Measurements from ENCODE around the gene PDAP1. TPM values are rescaled to one million over a fixed set of nuclear protein-coding genes. Genes with fewer than 3 reads are reported as not detected.

PDAP1 gene
- total and polyA plus RNA-seq, 2 of the 4 experiments (the other 2 are of a cell fraction), result 40.3 to 193 TPM

GRCh38 chr7:99375070-99375807, 33.2 kb downstream of the PDAP1 start:
- peak overlapping the region; percentile 67 for H3K27ac ChIP-seq (ENCODE audit: insufficient read depth, low read length)
- 0 out of 2 replicates have a peak overlapping the region, but pooled peaks have one; percentile 80 for H3K23ac ChIP-seq (ENCODE audit: low read depth, low read length)
- peak overlapping the region; percentile 62 for H4K91ac ChIP-seq (ENCODE audit: insufficient read depth, low read depth, low read length)
- in situ Hi-C loops (cut with MboI; ENCODE audit: low sequenced_read_pairs), result no loop called here
- H3K27me3 ChIP-seq (ENCODE audit: control insufficient read depth, insufficient read depth, low read length), result no peaks in the 10 kb centered on the region
- peak; percentile 81 for TF ChIP-seq MAZ (IDR thresholded peaks at IDR 0.05; ENCODE audit: borderline replicate concordance, low read depth, low read length)
- no peak for TF ChIP-seq FOS (IDR thresholded peaks at IDR 0.05; ENCODE audit: low read depth, low read length)
- H2AFZ ChIP-seq (replicated peaks; ENCODE audit: low read length, poor library complexity), result peak overlapping the region; percentile 94
- peaks cover 13% of the 10 kb centered on the region for H3K4me1 ChIP-seq (ENCODE audit: control insufficient read depth, insufficient read depth, low read length)
- BruUV-seq (replicated peaks), result no TSS peak
- H3K79me1 ChIP-seq (ENCODE audit: low read depth in 1 of 2, low read length in 2 of 2), result peaks cover 8 to 39% of the 10 kb centered on the region in 2 experiments
- H2BK120ac ChIP-seq (ENCODE audit: low read depth, low read length), result peak overlapping the region; percentile 54; the same call in 1 of the 2 replicates
- ChIA-PET CTCF (no interaction called here), POLR2A (ENCODE audit: unreplicated experiment) (no interaction called here)
- H3K9me3 ChIP-seq (ENCODE audit: control insufficient read depth, insufficient read depth, low read length), result no peaks in the 10 kb centered on the region
- ATAC-seq (ENCODE audit: low read depth), result peak; percentile 65
- intact Hi-C loops (cut with micrococcal nuclease), result no loop called here
- dilution Hi-C loops (cut with HindIII; ENCODE audit: low sequenced_read_pairs, unreplicated experiment), result no loop called here
- H3K4me3 ChIP-seq (ENCODE audit: insufficient read depth, low read depth, low read length), result peak overlapping the region; percentile 93
- H3K18ac ChIP-seq (ENCODE audit: low read depth, low read length), result no peak overlapping the region
- peak overlapping the region; percentile 79 for H3K4ac ChIP-seq (ENCODE audit: low read depth, low read length)
- H3K14ac ChIP-seq (replicated peaks; ENCODE audit: low read depth, low read length), result no peak overlapping the region; the same call in 1 of the 2 replicates
- H3K56ac ChIP-seq (ENCODE audit: extremely low read depth, insufficient read depth, low read length), result no peak overlapping the region
- H2BK20ac ChIP-seq (ENCODE audit: low read depth, low read length), result no peak overlapping the region
- H2BK5ac ChIP-seq (ENCODE audit: low read depth, low read length, poor library complexity, severe bottlenecking), result peak overlapping the region; percentile 86
- peak overlapping the region; percentile 84 for H3K9ac ChIP-seq (ENCODE audit: low read depth, low read length)
- H3K4me2 ChIP-seq (ENCODE audit: low read depth, low read length), result peak overlapping the region; percentile 51; the same call in 1 of the 2 replicates
- peak overlapping the region in 1 of 2 experiments; percentile 64; a peak in 1 of 4 replicates for H4K8ac ChIP-seq (ENCODE audit: low read depth in 2 of 2, low read length in 2 of 2)
- peak overlapping the region; percentile 52 for H2AK5ac ChIP-seq (ENCODE audit: low read depth, low read length)
- no peaks in the 10 kb centered on the region; the same call in 1 of the 2 replicates for H3K36me3 ChIP-seq (ENCODE audit: control insufficient read depth, insufficient read depth, low read length)
- no peak overlapping the region for H2BK15ac ChIP-seq (ENCODE audit: low read depth, low read length)
- H4K5ac ChIP-seq (ENCODE audit: low read depth, low read length), result peak overlapping the region; percentile 3; the same call in 1 of the 2 replicates
- DNase-seq, result peak; percentile 41
- H3K9me1 ChIP-seq (ENCODE audit: insufficient read depth, low read length), result peaks cover 7% of the 10 kb centered on the region
- WGBS, 2 experiments (ENCODE audit: extremely low coverage in 2 of 2, insufficient read length in 1 of 2), result 1% methylated on average over 23 of the region's 58 CpGs; no CpG with 5 or more reads in 1 of the 2 experiments
- H2AK9ac ChIP-seq (replicated peaks; ENCODE audit: low read depth, low read length, poor library complexity), result peak overlapping the region; percentile 99
- H4K20me1 ChIP-seq (ENCODE audit: insufficient read depth, low read length), result peaks cover 21% of the 10 kb centered on the region

Data from IMR-90 (cell line).